GM12864 (cell line): ENCODE results near the gene TACR2.

Experiments
- DNase-seq: peaks from one replicate; pipeline ENCODE4 v3.0.0-alpha.2; 2011; ENCODE audit warnings: low read depth
- H3K4me3 ChIP-seq: 2 replicates; pipeline ENCODE4 v1.5.1; 2011; ENCODE audit warnings: mild to moderate bottlenecking, low read depth, low read length, control low read depth
- CTCF ChIP-seq: IDR thresholded peaks from 2 replicates; pipeline ENCODE4 v1.5.1; 2011; ENCODE audit warnings: low read depth, mild to moderate bottlenecking, moderate library complexity, low read length, control low read depth, inconsistent platforms; ENCODE audit errors: missing control alignments

TACR2 gene

GRCh38 chr10:69426376-69426727 is 9.6 kb upstream of the TACR2 start:
- no peak for TF ChIP-seq CTCF
- H3K4me3 ChIP-seq, result no peak overlapping the region
- DNase-seq, result no peak

DNA sequence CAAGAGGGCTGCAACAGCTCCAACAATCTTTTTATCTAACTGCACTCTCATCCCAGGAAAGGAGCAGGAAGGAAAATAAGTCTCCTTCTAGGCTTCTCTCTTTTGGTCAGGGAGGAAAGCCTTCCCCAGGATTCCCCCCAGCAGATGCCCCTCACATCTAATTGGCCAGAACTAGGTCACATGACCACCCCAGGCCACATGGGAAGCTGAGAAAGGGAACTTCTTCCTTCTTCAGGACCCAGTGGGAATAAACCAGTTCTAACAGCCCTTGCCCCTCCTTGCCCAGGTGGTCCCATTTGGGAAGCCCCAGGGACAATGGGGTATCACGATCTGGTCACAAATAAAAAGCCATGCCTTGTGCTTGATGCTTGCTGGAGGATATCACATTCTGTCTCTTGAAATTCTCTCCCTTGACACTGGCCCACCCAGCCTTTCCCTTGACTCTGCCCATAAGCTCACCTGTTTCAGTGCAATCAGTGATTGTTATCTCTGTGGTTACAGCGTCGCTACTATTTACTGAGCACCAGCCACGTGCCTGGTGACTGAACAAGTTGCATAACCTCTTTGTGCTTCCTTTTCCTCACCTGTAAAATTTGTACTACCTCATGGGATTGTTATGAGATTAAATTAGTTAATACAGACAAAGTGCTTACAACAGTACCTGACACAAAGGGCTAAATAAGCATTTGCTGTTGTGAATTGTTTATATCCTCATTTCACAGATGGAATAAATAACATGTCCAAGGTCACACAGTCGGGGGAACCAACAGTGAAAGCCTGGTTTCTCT is 9.0 kb upstream of the TACR2 start:
- H3K4me3 ChIP-seq, result no peak overlapping the region
- no peak for TF ChIP-seq CTCF
- DNase-seq, result no peak

GRCh38 chr10:69425041-69425440 is 8.3 kb upstream of the TACR2 start:
- no peak for DNase-seq
- no peak for TF ChIP-seq CTCF
- H3K4me3 ChIP-seq, result no peak overlapping the region

DNA sequence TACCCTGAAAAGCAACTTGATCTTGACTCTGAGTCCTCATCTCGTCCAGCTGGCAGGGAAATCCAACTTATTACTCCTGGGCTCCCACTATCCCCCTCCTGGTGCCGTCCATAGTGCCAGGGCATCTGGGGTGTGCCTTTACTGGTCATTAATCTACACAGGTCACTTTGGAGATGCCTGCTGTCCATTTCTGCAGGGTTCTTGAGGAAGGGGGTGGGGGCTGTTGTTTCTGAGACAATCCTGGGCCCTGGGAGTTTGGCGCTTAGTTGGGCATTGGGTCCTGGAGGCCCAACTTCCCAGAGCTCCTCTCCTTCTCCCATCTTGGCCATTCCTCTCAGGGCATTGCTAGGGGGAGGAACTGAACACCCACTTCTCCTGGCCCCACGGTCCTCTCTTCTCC is 6.0 kb upstream of the TACR2 start:
- H3K4me3 ChIP-seq, result no peak overlapping the region
- TF ChIP-seq CTCF, result no peak
- no peak for DNase-seq

DNA sequence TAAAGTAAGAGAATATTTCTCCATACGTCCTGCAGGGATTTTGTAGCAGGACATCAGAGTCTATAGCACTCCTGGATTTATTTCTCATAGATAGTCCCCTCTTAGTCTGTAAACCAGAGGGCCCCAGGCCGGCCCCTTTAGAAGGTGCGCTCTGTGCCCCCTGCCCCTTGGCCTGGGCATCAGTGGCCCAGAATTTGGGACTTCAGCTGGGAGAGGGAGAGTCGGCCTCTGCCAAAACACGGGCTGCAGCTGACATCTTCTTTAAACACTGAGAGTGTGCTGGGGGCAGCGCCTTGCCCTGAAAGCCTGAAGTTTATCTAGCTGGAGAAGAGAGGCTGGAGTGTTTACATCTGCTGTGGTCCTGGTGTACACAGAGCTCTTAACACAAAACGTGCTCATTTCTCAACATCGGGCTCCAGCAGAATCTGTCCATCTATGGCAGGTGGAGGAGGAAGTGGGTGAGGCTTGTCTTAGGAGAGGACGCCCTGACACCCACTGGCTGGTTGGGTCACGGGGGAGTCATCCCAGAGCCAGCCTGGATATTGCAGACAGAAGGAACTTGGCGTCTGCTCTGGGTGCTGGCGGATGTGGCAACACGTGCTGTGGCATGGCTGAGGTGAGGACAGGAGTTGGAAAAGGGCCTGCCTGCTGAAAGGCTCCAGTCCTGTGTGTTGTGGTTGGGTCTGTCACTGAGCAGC is 5.0 kb upstream of the TACR2 start:
- no peak for DNase-seq
- no peak overlapping the region for H3K4me3 ChIP-seq
- TF ChIP-seq CTCF, result no peak

- no peak for DNase-seq
- H3K4me3 ChIP-seq, result no peak overlapping the region
- TF ChIP-seq CTCF, result no peak
Observed at GRCh38 chr10:69419744-69420126, 3.0 kb upstream of the TACR2 start.

GRCh38 chr10:69419096-69419743 is 2.5 kb upstream of the TACR2 start:
- no peak for DNase-seq
- no peak overlapping the region for H3K4me3 ChIP-seq
- no peak for TF ChIP-seq CTCF
